ENCODE measurements around the gene GBA3. TPM values are rescaled to one million over a fixed set of nuclear protein-coding genes. Genes with fewer than 3 reads are reported as not detected.

The GBA3 gene
- total RNA-seq, 1 experiment from 2014 or later = not detected

DNA sequence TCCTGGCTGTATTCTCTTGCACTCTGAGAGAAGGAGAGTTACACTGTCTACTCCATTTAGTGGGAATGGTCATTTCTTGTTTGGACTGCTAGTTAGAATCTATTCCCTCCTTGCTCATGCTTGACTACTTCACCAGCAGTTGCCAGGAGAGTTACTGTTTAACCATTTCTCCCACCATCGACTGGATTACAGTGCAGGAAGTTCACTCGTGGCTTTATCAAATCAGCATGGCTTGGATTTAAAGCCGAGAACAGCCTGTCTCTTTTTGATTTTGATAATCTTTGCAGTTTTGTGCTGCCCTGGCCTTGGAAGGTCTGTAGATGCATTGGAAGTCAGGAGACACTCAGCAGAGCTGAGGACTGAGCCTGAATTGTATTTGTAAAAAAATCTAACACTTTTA is 3.2 kb downstream of the GBA3 start:
- CTCF ChIA-PET = no interaction called here
- Histone ChIP-seq H2AFZ (ENCODE audit: low read depth, low read length, poor library complexity, severe bottlenecking) (no peak overlapping the region), H3K79me2 (ENCODE audit: insufficient read depth, low read length) (no peaks in the 10 kb centered on the region), H3K36me3 (ENCODE audit: control insufficient read depth in 1 of 2, insufficient read depth in 2 of 2, low read length in 2 of 2) (no peaks in the 10 kb centered on the region), H3K27me3 (ENCODE audit: insufficient read depth, low read length) (peaks cover 17% of the 10 kb centered on the region; the same call in 1 of the 2 replicates), H3K4me3 (replicated peaks in 1 of 2; ENCODE audit: low read depth in 1 of 2, low read length in 2 of 2) (no peak overlapping the region), H3K27ac (ENCODE audit: low read depth, low read length) (no peak overlapping the region), H3K9me2 (ENCODE audit: insufficient read depth) (no peaks in the 10 kb centered on the region), H3K9ac (ENCODE audit: low read length) (no peak overlapping the region), H4K20me1 (ENCODE audit: insufficient read depth) (no peaks in the 10 kb centered on the region), H3K9me3 (ENCODE audit: control insufficient read depth in 1 of 2, insufficient read depth in 1 of 2, low read depth in 1 of 2, low read length in 2 of 2) (no peaks in the 10 kb centered on the region), H3K4me2 (ENCODE audit: low read length) (no peak overlapping the region), H3K4me1 (ENCODE audit: control insufficient read depth in 1 of 2, insufficient read depth in 2 of 2, low read length in 2 of 2) (no peaks in the 10 kb centered on the region)
- TF ChIP-seq, protein P1, sequence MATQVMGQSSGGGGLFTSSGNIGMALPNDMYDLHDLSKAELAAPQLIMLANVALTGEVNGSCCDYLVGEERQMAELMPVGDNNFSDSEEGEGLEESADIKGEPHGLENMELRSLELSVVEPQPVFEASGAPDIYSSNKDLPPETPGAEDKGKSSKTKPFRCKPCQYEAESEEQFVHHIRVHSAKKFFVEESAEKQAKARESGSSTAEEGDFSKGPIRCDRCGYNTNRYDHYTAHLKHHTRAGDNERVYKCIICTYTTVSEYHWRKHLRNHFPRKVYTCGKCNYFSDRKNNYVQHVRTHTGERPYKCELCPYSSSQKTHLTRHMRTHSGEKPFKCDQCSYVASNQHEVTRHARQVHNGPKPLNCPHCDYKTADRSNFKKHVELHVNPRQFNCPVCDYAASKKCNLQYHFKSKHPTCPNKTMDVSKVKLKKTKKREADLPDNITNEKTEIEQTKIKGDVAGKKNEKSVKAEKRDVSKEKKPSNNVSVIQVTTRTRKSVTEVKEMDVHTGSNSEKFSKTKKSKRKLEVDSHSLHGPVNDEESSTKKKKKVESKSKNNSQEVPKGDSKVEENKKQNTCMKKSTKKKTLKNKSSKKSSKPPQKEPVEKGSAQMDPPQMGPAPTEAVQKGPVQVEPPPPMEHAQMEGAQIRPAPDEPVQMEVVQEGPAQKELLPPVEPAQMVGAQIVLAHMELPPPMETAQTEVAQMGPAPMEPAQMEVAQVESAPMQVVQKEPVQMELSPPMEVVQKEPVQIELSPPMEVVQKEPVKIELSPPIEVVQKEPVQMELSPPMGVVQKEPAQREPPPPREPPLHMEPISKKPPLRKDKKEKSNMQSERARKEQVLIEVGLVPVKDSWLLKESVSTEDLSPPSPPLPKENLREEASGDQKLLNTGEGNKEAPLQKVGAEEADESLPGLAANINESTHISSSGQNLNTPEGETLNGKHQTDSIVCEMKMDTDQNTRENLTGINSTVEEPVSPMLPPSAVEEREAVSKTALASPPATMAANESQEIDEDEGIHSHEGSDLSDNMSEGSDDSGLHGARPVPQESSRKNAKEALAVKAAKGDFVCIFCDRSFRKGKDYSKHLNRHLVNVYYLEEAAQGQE (IDR thresholded peaks at IDR 0.05; ENCODE audit: low read depth) = no peak
- RAD21 ChIA-PET (ENCODE audit: low non-redundant PET in 1 of 2, low total read pairs in 2 of 2, uncharacterized antibody in 2 of 2, unreplicated experiment in 2 of 2) = no interaction called here
- intact Hi-C loops (cut with micrococcal nuclease) = loop anchor here (10.0 kb wide), 1 partner anchor 561 kb away; no protein-coding TSS in a partner anchor
- BruUV-seq (replicated peaks) = no TSS peak
- POLR2A ChIA-PET = no interaction called here
- ATAC-seq = no peak
- DNase-seq (ENCODE audit: low read depth, low spot score) = no peak

DNA sequence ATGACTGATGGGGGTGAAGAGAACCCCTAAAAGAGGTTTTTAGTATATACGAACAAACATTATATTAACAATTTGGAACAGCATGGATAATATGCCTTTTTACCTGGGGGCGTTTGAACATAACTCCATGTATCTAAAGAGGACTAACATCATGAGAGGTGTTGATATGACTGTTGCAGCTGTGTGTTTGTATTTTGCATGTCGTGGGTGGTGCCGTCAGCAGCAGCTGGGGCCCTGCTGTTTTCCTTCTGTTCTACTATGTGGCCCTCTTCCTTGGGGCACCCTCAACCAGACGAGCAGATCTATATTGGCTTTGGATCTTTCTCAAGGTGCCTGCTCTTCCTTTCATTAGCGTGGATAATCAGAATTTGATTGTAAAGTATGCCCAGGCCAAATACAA is 11.2 kb downstream of the GBA3 start:
- no peaks in the 10 kb centered on the region for H3K79me2 ChIP-seq (ENCODE audit: insufficient read depth, low read length)
- RAD21 ChIA-PET (ENCODE audit: low non-redundant PET in 1 of 2, low total read pairs in 2 of 2, uncharacterized antibody in 2 of 2, unreplicated experiment in 2 of 2) = no interaction called here
- DNase-seq (ENCODE audit: low read depth, low spot score) = no peak
- H4K20me1 ChIP-seq (ENCODE audit: insufficient read depth) = no peaks in the 10 kb centered on the region
- no peaks in the 10 kb centered on the region for H3K9me2 ChIP-seq (ENCODE audit: insufficient read depth)
- no peaks in the 10 kb centered on the region for H3K27me3 ChIP-seq (ENCODE audit: insufficient read depth, low read length)
- no peaks in the 10 kb centered on the region for H3K36me3 ChIP-seq (ENCODE audit: control insufficient read depth in 1 of 2, insufficient read depth in 2 of 2, low read length in 2 of 2)
- H3K9ac ChIP-seq (ENCODE audit: low read length) = no peak overlapping the region
- no peak overlapping the region for H3K4me3 ChIP-seq (replicated peaks in 1 of 2; ENCODE audit: low read depth in 1 of 2, low read length in 2 of 2)
- intact Hi-C loops (cut with micrococcal nuclease) = no loop called here
- H3K4me1 ChIP-seq (ENCODE audit: control insufficient read depth in 1 of 2, insufficient read depth in 2 of 2, low read length in 2 of 2) = no peaks in the 10 kb centered on the region
- CTCF ChIA-PET = no interaction called here
- ATAC-seq = no peak
- H3K4me2 ChIP-seq (ENCODE audit: low read length) = no peak overlapping the region
- BruUV-seq (replicated peaks) = no TSS peak
- H3K27ac ChIP-seq (ENCODE audit: low read depth, low read length) = no peak overlapping the region
- H3K9me3 ChIP-seq (ENCODE audit: control insufficient read depth in 1 of 2, insufficient read depth in 1 of 2, low read depth in 1 of 2, low read length in 2 of 2) = no peaks in the 10 kb centered on the region
- no peak overlapping the region for H2AFZ ChIP-seq (ENCODE audit: low read depth, low read length, poor library complexity, severe bottlenecking)
- POLR2A ChIA-PET = no interaction called here
- TF ChIP-seq SIN3A (IDR thresholded peaks at IDR 0.05; ENCODE audit: low read depth) (no peak), CEBPB (IDR thresholded peaks at IDR 0.05; ENCODE audit: low read depth) (no peak), ELF1 (IDR thresholded peaks at IDR 0.05; ENCODE audit: borderline replicate concordance, low read depth) (no peak)
